HG03060 (cell line): ENCODE data around the gene VCAM1.

Experiments
- ATAC-seq: cut with Tn5 transposase; IDR thresholded peaks from one replicate; pipeline ENCODE4 v1.9.1; 2021; ENCODE audit warnings: low read depth, moderate number of reproducible peaks; ENCODE audit not compliant: unreplicated experiment

VCAM1 gene

DNA sequence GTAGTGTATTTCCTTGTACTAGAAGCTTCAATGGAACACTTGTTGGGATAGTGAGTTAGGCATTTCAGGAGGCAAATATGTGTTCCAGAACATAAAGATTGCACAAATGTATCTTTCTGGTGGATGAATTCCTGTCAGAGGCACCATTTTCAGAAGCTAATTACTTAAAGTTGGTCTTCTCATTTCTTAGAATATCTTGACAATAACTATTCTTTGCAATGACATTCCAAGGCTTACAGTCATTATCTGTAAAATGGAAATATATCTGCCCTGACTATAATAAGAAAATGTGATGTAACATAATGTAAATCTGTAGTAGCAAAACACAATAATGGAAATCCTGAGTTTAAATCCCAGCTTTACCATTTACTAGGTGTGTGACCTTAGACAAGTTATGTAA is 2.7 kb downstream of the VCAM1 start:
- ATAC-seq, result no peak

DNA sequence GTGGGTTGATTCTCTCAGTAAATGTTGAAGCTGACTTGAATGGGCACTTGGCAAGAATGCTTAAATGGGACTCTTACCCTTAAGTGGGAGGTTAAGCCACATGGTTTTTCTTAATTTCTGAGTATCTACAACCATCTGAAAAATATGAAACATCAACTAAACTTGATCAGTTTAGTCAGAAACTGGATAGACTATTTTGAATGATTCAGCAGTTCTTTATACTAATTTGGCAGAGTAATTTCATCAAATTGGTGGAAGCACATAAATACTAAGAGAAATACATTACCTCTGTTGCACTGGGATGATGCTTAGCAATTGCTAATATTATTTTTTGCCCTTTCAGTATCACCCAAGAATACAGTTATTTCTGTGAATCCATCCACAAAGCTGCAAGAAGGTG is 4.7 kb downstream of the VCAM1 start:
- no peak for ATAC-seq

DNA sequence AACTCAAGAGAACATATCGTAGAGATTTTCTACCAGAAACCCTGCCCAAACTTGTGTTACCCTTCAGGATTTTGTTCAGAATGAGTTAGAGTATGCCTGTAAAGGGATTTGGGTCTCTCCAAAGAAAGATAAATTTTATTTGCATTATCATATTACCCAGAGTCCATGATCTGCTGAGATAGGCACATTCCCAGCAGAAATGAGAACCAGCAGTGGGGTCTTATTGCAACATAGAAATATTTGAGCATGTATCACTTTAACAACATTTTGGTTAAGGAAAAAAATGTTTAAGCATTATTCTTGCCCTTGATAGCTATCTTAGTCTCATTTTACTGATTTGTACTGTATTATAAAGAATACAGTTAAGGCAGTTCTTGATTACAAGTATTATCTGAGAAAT is 10.6 kb downstream of the VCAM1 start:
- no peak for ATAC-seq

DNA sequence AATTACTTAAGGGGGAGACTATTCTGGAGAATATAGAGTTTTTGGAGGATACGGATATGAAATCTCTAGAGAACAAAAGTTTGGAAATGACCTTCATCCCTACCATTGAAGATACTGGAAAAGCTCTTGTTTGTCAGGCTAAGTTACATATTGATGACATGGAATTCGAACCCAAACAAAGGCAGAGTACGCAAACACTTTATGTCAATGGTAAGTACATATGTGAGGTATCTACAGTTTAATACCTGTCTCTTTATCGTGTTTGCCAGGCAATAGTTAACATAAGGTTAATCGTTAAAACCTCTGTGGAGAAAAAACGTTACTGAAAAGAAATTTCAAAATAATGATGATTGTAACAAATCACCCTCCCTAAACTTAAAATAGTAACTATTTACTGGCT is 11.8 kb downstream of the VCAM1 start:
- no peak for ATAC-seq

DNA sequence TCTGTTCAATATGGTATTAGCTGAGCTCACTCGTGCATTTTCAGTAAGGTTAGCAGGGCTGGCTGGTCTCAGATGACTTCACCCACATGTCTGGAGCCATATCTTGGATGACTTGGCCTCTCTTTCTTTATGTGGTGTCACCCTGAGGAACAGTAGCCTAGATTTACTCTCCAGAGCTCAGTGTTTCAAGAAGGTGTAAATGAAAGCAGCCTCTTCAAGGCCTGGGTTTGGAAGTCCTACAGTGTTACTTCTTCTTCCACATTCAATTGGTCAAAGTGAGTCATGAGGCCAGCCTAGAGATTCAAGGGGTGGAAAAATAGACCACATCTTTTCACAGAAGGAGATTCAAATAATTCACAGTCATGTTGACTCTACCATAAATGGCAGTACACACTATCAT is 12.2 kb downstream of the VCAM1 start:
- no peak for ATAC-seq

DNA sequence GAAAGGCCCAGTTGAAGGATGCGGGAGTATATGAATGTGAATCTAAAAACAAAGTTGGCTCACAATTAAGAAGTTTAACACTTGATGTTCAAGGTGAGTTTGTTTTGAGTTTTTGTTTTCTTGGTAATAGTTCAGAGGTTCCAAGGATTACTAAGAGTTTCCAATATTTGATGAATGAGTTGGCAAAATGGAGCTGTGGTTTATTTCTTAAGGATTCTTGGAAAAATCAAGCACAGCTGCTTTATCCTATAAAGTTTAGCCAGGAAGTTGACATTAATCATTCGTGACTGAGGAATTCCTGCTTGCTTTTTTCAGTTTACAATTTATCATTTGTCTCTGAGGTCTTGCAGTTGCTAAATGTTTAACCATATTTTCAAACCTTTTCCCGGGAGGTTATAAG is 15.1 kb downstream of the VCAM1 start:
- no peak for ATAC-seq

DNA sequence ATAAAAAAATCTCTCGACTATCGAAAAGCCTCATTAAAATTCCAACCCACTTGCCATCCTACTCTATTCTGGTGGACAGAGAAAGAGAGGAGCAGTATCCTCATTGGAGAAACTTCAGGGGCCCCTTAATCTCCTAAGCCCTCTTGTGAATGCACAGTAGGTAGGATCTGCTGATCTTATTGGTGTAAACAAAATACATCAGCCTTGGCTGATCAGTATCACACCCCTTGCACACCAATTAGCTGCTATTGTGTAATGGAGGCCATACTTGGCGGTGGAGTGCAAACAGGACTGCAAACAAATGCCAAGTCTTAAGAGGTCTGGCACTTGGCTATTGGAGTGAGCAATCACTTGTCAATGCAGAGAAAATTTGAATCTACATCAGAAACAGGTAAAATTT is 15.7 kb downstream of the VCAM1 start:
- ATAC-seq, result no peak

DNA sequence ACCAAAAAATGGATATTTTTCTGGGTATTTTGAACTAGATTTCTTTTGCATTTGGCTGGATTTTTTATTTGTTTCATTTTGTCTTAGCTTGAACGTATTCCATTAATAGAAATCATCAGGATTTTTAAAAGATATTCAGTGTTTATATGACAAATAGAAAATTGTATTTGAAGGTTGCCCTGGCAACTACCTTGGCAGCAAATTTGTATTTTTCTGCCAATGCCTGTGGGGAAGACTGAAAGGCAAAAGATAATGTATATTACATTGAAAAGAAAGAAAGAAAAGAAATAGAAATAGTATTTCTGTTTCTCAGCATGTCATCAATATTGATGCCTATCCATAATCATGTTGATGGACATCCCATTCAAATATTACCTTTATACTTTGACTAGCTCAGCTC is 16.8 kb downstream of the VCAM1 start:
- no peak for ATAC-seq

DNA sequence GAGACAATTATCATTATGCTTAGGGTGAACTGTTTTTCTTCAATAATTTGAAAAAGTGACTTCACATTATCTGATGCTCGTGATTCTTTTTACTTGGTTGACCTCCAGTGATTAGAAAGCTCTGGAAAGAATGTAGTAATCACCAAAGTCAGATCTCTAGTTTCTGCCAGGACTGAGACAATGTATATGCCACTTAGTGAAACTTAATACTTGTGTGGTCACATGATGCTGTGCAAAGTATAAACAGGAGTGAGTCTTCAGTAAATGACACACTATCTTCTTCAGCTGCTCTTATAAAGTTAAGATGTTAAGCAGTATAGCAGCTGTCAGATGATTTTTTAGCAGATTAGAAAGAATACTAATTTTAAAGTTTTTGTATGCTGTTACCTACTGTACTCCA is 17.2 kb downstream of the VCAM1 start:
- ATAC-seq, result no peak

DNA sequence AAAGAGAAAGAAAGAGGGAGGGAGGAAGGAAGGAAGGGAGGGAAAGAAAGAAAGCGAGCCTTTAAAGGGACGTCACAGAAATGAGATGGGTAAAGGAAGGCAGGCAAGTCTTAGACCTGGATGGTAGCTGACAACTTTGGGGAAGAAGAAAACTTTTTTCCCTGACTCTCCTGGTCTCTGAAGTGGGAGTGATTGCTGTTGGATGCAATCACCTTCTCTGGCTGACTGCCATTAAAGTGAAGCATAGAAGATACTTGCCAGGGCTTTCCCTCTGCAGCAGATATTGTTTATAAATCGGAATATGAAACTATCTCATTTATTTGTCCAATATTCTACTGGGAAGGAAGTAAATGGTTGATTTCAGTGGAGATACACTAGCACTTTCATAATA is 27.0 kb downstream of the VCAM1 start:
- ATAC-seq, result no peak

DNA sequence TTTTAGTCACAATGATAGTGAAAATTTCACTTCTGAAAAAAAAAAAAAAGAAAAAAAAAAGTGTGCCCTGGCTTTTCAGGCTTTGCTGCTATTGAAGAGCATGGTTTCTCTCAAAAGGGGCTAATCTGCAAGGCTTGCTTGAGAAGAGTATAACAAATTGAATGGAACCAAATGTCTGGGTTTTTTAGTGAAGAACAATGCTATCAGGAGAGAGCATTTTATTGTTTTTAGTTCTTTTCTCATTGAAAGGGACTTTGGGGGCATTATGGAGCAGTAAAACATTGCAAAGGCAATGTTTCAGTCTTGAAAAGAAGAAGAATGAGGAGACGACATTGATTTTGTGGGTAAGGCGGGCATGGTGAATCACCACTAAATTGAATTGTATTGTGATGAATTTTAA is 28.2 kb downstream of the VCAM1 start:
- no peak for ATAC-seq

DNA sequence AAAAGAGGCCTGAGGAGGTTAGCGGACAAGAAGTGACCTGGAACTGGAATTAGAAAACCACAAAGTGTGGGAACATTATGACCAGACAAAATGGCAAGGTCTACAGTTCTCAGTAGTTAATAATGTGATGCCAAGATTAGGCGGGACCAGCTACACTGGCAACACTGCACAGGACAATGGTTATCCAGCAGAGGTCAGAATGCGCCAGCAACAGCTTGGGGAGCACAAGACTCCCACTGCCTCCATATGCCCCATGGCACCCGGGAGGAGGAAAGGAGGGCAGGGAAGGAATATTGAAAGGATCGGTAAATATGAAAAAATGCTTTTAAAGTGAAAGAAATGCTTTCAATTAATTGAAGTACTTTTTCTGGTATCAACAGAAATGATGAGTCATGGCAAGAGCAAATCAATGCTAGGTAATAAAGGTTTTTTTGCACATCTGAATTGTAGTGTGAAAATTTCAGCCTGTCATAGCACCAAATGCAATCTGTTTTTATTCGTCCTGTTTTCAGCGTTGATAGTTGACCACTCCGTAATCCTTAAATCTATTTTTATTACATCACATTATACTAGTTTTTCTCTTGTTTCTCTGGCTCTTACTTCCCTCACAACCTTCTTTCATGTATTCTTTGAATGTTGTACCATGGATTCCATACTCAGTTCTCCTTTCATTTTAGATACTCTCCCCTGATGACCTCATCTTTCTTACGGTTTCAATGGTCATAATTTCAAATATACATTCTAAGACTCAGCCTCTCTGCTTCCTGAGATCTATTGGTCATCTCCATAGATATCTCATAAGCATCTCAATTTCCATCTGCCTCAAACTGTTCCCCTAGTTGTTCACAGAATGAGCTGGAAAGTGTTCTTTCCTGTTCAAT is 30.7 kb downstream of the VCAM1 start:
- ATAC-seq, result no peak

DNA sequence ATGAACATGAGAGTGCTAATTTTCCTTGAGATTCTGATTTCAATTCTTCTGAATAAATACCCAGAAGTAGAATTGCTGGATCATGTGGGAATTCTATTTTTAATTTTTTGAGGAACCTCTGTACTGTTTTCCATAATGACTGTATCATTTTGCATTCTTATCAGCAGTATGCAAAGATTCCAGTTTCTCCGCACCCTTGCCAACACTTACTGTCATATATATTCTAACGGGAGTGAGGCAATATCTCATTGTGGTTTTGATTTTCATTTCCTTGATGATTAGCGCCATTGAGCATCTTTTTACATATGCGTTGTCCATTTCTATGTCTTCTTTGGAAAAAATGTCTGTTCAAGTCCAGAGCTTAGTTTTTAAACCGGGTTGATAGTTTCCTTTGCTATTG is 33.2 kb downstream of the VCAM1 start:
- no peak for ATAC-seq

DNA sequence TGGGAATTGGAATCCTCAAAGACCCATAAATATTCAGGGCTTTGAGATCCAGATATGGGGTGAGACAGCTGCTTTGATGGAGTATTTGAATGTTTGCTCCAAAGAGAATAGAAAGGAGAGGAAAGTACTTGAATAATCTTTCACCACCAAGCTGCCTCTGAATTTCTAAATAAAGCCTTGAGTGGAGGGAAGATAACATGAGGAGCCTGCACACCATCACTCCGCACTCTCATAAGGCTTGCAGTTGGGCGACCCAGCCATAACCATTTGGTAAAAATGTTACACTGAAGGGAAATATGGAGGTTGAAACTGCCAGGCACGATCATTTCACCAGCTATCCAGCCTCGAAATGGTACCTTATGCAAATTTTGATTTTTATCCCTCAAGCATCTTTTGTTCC is 38.4 kb downstream of the VCAM1 start:
- no peak for ATAC-seq

DNA sequence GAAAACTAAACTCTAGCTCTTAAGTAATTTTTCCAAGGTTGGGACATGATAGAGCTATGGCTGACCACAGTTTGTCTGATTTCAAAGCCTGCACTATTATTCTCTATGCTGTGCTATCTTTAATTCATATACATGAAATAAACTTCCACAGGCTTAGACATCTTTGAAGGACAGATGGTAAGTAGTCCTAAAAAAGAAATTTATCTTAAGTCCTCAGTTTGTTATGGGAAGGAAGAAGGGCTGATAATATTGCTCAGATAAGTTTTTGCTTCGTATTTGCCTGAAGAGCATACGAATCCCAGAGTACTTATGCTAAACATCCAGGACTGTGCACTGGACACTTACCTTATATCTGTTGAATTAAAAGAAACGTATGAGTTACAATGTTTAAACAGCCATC is 39.6 kb downstream of the VCAM1 start:
- no peak for ATAC-seq

DNA sequence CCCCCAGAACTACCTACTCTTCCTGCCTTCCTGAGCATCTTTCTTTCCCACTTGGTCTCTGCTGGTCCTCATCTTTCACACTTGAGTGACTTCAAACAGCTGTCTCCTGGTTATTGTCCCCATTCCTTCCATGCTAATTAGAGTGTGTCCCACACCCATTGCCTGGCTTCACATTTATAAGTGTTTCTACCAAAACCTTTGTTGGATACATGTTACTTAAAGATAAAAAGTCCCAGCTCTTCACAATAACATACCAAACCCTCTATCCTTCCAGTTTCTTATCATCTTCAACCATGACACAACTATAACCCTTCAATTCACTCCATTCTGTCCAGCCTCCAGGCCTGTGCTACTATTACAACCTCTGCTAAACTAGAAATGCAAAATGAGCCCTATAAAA is 41.0 kb downstream of the VCAM1 start:
- ATAC-seq, result no peak

DNA sequence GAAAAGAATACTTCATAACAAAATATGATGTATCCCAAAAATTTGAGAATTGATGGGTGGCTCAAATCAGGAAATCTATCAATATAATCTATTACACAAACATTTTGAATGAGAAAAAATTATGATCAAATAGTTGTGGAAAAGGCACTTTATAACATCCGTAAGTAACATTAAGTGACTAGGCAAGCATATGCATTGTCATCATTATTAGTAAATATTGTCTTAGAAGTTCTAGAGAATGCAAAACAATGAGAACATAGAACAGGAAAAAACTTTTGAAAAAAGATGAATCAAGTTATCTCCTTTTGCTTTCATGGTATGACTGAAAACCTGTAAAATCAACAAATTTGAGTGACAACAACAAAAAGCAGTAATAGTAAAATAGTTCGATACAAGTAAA is 42.9 kb downstream of the VCAM1 start:
- no peak for ATAC-seq

DNA sequence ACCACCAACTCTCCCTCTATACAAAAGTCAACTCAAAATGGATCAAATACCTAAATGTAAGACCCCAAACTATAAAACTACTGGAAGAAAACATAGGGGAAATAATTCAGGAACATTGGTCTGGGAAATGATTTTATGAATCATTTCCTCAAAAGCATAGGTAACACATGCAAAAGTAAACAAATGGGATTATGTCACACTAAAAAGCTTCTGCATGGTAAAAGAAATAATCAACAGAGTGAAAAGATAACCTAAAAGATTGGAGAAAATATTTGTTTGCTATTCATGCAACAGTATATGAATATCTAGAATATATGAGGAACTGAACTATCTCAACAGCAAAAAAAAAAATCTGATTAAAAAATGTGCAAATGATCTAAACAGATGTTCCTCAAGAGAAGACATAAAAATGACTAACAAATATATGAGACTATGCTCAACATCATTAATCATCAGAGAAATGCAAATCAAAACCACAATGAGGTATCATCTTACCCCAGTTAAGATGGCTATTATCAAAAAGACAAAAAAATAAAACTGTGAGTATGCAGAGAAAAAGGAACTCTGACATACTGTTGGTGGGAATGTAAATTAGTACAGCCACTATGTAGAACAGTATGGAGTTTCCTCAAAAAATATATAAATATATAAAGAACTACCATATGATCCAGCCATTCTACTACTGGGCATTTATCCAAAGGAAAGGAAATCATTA is 47.8 kb downstream of the VCAM1 start:
- ATAC-seq, result no peak

DNA sequence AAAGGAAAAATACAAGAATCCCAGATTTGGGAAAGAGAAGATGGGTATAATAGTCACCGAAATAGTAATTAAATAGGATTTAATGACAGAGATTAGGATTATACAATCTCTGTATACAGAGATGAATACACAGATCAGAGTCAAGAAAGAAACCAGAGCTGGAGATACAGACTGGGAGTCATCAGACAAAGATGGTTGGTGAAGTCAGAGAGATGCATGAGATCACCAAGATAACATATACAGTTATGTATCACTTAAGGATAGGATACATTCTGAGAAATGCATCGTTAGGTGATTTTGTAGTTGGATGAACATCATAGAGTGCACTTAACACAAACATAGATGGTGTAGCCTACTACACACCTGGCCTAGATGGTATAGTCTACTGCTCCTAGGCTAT is 49.8 kb downstream of the VCAM1 start:
- ATAC-seq, result no peak

DNA sequence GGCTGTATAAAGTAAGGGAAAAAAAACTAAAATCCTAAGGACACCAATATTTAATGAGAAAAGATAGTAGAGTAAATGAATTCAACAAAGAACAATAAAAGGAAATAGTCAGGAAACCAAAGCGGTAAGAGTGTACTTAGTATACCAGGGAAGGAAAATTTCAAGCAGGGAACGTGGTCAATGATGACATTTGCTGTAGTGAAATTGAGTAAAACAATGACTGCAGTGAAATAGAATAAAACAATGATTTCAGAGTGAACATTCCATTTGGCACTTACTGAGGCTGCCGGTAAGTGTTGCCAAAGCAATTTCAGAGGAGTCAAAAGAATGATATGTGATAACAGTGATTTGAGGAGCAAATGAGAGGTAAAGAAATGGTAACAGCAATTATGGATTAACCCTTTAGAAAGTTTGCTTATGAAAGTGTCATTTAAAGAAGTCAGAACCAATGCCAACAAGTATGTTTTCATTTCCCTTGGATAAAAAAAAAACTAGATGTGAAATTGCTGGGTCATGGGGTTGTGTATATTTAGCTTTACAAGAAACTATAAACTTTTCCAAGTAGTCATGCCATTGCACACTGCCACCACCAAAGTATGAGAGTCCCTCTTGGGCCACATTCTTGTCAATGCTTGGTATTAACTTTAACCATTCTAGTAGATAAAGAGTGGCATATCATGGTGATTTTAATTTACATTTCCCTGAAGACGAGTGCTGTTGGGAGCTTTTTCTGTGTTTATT is 50.5 kb downstream of the VCAM1 start:
- ATAC-seq, result no peak

DNA sequence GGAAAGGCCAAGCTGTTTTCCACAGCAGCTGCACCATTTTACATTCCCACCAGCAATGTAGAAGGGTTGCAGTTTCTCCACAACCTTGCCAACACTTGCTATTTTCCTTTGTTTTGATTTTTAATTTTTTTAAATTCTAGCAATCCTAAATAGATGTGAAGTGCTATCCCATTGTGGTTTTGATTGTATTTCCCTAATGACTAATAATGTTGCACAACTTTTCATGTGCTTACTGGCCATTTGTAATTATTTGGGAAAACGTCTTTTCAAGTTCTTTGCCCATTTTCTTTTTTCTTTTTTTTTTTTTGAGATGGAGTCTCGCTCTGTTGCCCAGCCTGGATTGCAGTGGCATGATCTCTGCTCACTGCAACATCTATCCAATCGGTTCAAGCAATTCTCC is 53.9 kb downstream of the VCAM1 start:
- no peak for ATAC-seq

DNA sequence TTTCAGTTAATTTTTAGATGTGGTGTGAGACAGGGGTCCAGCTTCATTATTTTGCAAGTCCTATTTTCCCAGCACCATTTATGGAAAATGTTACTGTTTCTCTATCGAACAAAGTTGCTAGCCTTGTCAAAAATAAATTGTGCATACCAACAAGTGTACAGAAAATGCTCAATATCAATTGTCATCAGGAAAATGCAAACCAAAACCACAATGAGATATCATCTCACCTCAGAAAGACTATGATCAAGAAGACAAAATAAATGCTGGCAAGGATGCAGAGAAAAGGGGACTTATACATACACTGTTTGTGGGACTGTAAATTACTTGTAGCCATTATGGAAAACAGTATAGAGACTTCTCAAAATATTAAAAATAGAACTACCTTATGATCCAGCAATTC is 54.8 kb downstream of the VCAM1 start:
- ATAC-seq, result no peak
